Neural cell (in vitro differentiated cells): ENCODE measurements around the gene WHAMM. TPM values are rescaled to one million over a fixed set of nuclear protein-coding genes. Genes with fewer than 3 reads are reported as not detected.
A peak's percentile ranks its signal among the peaks of the same experiment; 100 is the strongest.

ENCODE experiments used
- H2AFZ ChIP-seq: fragments of 200-600, 300-800 bp; sonication (generic), shearing (Covaris generic); 2 replicates; pipeline ENCODE4 v1.6.0; 2014; ENCODE audit warnings: low read depth, mild to moderate bottlenecking, antibody characterized with exemption, low read length, moderate library complexity
- H3F3A ChIP-seq: fragments of 200-600 bp; shearing (Covaris generic); 2 replicates; pipeline ENCODE4 v1.6.1; 2016; ENCODE audit warnings: mild to moderate bottlenecking, moderate library complexity, mixed read lengths, antibody characterized with exemption, low read length; ENCODE audit not compliant: insufficient read depth, poor library complexity, severe bottlenecking
- H3K27ac ChIP-seq: fragments of 200-600, 300-800 bp; sonication (generic), shearing (Covaris generic); 2 replicates; pipeline ENCODE4 v1.5.1; 2014; ENCODE audit warnings: mild to moderate bottlenecking, low read length, moderate library complexity
- H3K27me3 ChIP-seq: fragments of 300-800, 200-600 bp; sonication (generic), shearing (Covaris generic); 2 replicates; pipeline ENCODE4 v1.6.0; 2014; ENCODE audit warnings: mild to moderate bottlenecking, low read depth, low read length, moderate library complexity; ENCODE audit not compliant: insufficient read depth
- H3K36me3 ChIP-seq: fragments of 300-800, 200-600 bp; sonication (generic), shearing (Covaris generic); 2 replicates; pipeline ENCODE4 v1.5.1; 2014; ENCODE audit warnings: mild to moderate bottlenecking, antibody characterized with exemption, low read length, moderate library complexity; ENCODE audit not compliant: insufficient read depth
- H3K4me2 ChIP-seq: fragments of 300-800, 200-600 bp; sonication (generic), shearing (Covaris generic); 2 replicates; pipeline ENCODE4 v1.6.0; 2014; ENCODE audit warnings: mild to moderate bottlenecking, low read length
- H3K4me3 ChIP-seq: fragments of 300-800, 200-600 bp; sonication (generic), shearing (Covaris generic); 2 replicates; pipeline ENCODE4 v1.5.1; 2014; ENCODE audit warnings: mild to moderate bottlenecking, low read length, moderate library complexity
- H3K79me2 ChIP-seq: fragments of 200-600 bp; shearing (Covaris generic); replicated peaks from 2 replicates; pipeline ENCODE4 v1.6.0; 2014; ENCODE audit warnings: mild to moderate bottlenecking, low read length, moderate library complexity; ENCODE audit not compliant: insufficient read depth
- H3K9ac ChIP-seq: fragments of 300-800, 200-600 bp; sonication (generic), shearing (Covaris generic); 2 replicates; pipeline ENCODE4 v1.6.1; 2016; ENCODE audit warnings: mild to moderate bottlenecking, low read length, mixed read lengths
- H3K9me2 ChIP-seq: fragments of 200-600 bp; shearing (Covaris generic); 2 replicates; pipeline ENCODE4 v1.6.1; 2016; ENCODE audit warnings: mild to moderate bottlenecking, low read length, mixed read lengths; ENCODE audit not compliant: insufficient read depth
- H3K9me3 ChIP-seq: fragments of 200-600, 300-800 bp; sonication (generic), shearing (Covaris generic); 2 replicates; pipeline ENCODE4 v1.6.1; 2016; ENCODE audit warnings: mild to moderate bottlenecking, mixed run types, low read length, moderate library complexity, mixed read lengths
- H4K20me1 ChIP-seq: fragments of 200-600 bp; shearing (Covaris generic); 2 replicates; pipeline ENCODE4 v1.6.1; 2016; ENCODE audit warnings: mild to moderate bottlenecking, mixed run types; ENCODE audit not compliant: insufficient read depth
- CTCF ChIP-seq: fragments of 450-650 bp; IDR thresholded peaks from 2 replicates; pipeline ENCODE4 v1.5.1; 2014; ENCODE audit warnings: antibody characterized with exemption, mild to moderate bottlenecking, moderate library complexity; ENCODE audit not compliant: poor library complexity, severe bottlenecking
- EP300 ChIP-seq: fragments of 450-650 bp; conservative IDR thresholded peaks from 2 replicates; pipeline ENCODE4 v1.6.1; 2014; ENCODE audit warnings: antibody characterized with exemption, mild to moderate bottlenecking, moderate library complexity; ENCODE audit not compliant: poor library complexity, severe bottlenecking
- EZH2 ChIP-seq: fragments of 200-600, 300-800 bp; shearing (Covaris generic), sonication (generic); IDR thresholded peaks from 2 replicates; pipeline ENCODE4 v1.6.1; 2014; ENCODE audit warnings: antibody characterized with exemption, low read length, borderline replicate concordance, mild to moderate bottlenecking; ENCODE audit not compliant: insufficient read depth, poor library complexity, severe bottlenecking
- MXI1 ChIP-seq: fragments of 450-650 bp; conservative IDR thresholded peaks from 2 replicates; pipeline ENCODE4 v1.6.1; 2014; ENCODE audit warnings: antibody characterized with exemption, mild to moderate bottlenecking; ENCODE audit not compliant: poor library complexity, severe bottlenecking
- POLR2AphosphoS5 ChIP-seq: IDR thresholded peaks from 2 replicates; pipeline ENCODE4 v1.6.1; 2012
- RAD21 ChIP-seq: fragments of 450-650 bp; conservative IDR thresholded peaks from 2 replicates; pipeline ENCODE4 v1.6.1; 2014; ENCODE audit warnings: antibody characterized with exemption, mild to moderate bottlenecking, moderate library complexity
- REST ChIP-seq: IDR thresholded peaks from 2 replicates; pipeline ENCODE4 v1.6.1; 2012; ENCODE audit warnings: borderline replicate concordance
- SMC3 ChIP-seq: fragments of 450-650 bp; conservative IDR thresholded peaks from 2 replicates; pipeline ENCODE4 v1.6.1; 2014; ENCODE audit warnings: antibody characterized with exemption, mild to moderate bottlenecking, moderate library complexity; ENCODE audit not compliant: poor library complexity
- TAF1 ChIP-seq: IDR thresholded peaks from 2 replicates; pipeline ENCODE4 v1.6.1; 2012; ENCODE audit warnings: low read depth
- polyA plus RNA-seq: library from polyadenylated mRNA; depleted of rRNA; stranded (reverse); fragments of >200 nt; gene quantifications from 2 replicates; pipeline ENCODE4 v1.2.3, GENCODE V29; 2014

The WHAMM gene
- polyA plus RNA-seq, 1 donor from 2014 or later: 2.8 TPM

DNA sequence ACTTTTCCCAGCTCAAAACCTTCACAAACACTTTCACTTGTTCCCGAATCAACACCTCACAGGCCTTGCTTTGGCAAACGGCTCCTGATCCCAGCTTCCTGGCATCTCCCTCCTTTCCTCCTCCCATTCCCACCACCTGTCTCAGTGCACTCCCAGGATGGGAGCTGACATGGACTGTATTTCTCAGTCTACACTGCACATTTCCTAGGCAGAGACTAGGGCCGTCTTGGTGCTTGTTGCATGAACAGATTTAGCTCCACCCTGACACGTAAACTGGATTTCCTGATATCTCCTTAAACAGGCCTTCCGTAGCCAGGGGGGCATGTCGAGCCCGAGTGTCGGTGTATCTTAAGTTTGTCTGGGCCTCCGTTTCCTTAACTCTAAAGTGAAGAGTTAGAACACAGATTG is 790 bp upstream of the WHAMM start:
- H3K4me3 ChIP-seq: peak overlapping the region; percentile 95
- H3K36me3 ChIP-seq: no peaks in the 10 kb centered on the region
- peaks cover 16% of the 10 kb centered on the region for H3K79me2 ChIP-seq
- no peaks in the 10 kb centered on the region for H4K20me1 ChIP-seq
- H3K27me3 ChIP-seq: no peaks in the 10 kb centered on the region
- no peak overlapping the region for H3K4me2 ChIP-seq
- H3F3A ChIP-seq: peaks cover 7% of the 10 kb centered on the region
- TF ChIP-seq RAD21: no peak
- no peak for TF ChIP-seq MXI1
- no peak for TF ChIP-seq TAF1
- TF ChIP-seq EZH2: no peak
- no peak for TF ChIP-seq CTCF
- TF ChIP-seq POLR2AphosphoS5: no peak
- TF ChIP-seq SMC3: no peak
- TF ChIP-seq EP300: no peak
- TF ChIP-seq REST: no peak
- no peaks in the 10 kb centered on the region for H3K9me2 ChIP-seq
- H3K27ac ChIP-seq: no peak overlapping the region
- no peak overlapping the region for H2AFZ ChIP-seq
- H3K9me3 ChIP-seq: no peaks in the 10 kb centered on the region
- no peak overlapping the region for H3K9ac ChIP-seq

DNA sequence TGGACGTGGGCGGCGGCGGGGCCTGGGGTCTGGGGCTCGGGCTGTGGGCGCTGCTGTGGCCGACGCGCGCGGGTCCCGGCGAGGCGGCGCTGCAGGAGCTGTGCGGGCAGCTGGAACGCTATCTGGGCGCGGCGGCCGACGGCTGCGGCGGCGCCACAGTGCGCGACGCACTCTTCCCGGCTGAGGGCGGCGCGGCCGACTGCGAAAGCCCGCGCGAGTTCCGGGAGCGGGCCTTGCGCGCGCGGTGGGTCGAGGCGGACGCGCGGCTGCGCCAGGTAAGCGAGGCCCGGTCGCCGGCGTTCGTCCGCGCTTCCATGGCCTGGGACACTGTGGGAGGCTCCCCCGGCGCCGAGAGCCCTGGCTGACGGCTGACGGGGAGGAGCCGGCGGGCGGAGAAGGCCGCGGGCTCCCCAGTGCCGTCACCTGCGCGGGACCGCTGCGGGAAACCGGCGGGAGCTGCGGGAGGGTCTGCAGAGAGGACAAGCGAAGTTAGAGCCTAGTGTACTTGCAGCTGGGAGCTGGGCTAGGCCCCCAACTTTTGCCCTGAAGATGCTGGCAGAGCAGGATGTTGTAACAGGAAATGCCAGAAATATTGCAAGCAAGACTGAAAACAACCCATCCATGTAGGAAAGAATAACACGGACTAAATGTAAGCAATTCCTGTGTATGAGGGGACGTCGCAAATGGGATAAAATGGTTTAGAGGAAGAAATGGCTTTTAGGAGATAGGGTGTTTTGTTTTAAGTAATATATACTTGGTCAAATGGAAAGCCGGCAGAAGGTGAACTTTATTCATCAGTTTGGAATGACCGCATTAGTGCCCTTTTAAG is 847 bp downstream of the WHAMM start:
- peaks cover 7% of the 10 kb centered on the region for H3F3A ChIP-seq
- no peaks in the 10 kb centered on the region for H3K27me3 ChIP-seq
- H3K4me2 ChIP-seq: peak overlapping the region; percentile 94
- peak overlapping the region; percentile 66 for H3K9ac ChIP-seq
- no peaks in the 10 kb centered on the region for H4K20me1 ChIP-seq
- no peaks in the 10 kb centered on the region for H3K9me2 ChIP-seq
- H3K27ac ChIP-seq: peak overlapping the region; percentile 62
- peaks cover 16% of the 10 kb centered on the region for H3K79me2 ChIP-seq
- TF ChIP-seq MXI1: no peak
- TF ChIP-seq CTCF: peak; percentile 4
- no peak overlapping the region for H2AFZ ChIP-seq
- no peaks in the 10 kb centered on the region for H3K36me3 ChIP-seq
- H3K4me3 ChIP-seq: peak overlapping the region; percentile 95
- no peaks in the 10 kb centered on the region for H3K9me3 ChIP-seq
